Fibroblast of villous mesenchyme (primary cell): ENCODE data around the gene ABI3. TPM values are rescaled to one million over a fixed set of nuclear protein-coding genes. Genes with fewer than 3 reads are reported as not detected.

ENCODE experiments used
- DNase-seq: peaks from one replicate; pipeline ENCODE4 v3.0.0-alpha.2; 2010; ENCODE audit warnings: low read depth
- H3K4me3 ChIP-seq: 2 replicates; pipeline ENCODE4 v1.5.1; 2011; ENCODE audit warnings: low read depth, mild to moderate bottlenecking, low read length
- CTCF ChIP-seq: IDR thresholded peaks from 2 replicates; pipeline ENCODE4 v1.5.1; 2012; ENCODE audit warnings: low read depth, mild to moderate bottlenecking, low read length; ENCODE audit not compliant: insufficient read depth
- total RNA-seq: library from RNA; depleted of rRNA; stranded (reverse); fragments of >200 nt; gene quantifications from 2 replicates; pipeline ENCODE4 v1.2.3, GENCODE V29; 2012

Gene ABI3
- total RNA-seq, 1 donor, result 1.7 TPM

GRCh38 chr17:49218941-49219913 is 8.7 kb downstream of the ABI3 start:
- TF ChIP-seq CTCF, result no peak
- no peak for DNase-seq
- no peak overlapping the region for H3K4me3 ChIP-seq

GRCh38 chr17:49219987-49220386 is 9.5 kb downstream of the ABI3 start:
- no peak for TF ChIP-seq CTCF
- no peak for DNase-seq
- H3K4me3 ChIP-seq, result no peak overlapping the region

GRCh38 chr17:49223168-49223516 is 12.6 kb downstream of the ABI3 start:
- DNase-seq, result no peak
- TF ChIP-seq CTCF, result no peak
- H3K4me3 ChIP-seq, result no peak overlapping the region

GRCh38 chr17:49223517-49224197 is 13.2 kb downstream of the ABI3 start:
- TF ChIP-seq CTCF, result peak; percentile 92
- no peak for DNase-seq
- no peak overlapping the region for H3K4me3 ChIP-seq

- no peak overlapping the region for H3K4me3 ChIP-seq
- no peak for DNase-seq
- no peak for TF ChIP-seq CTCF
Measured at GRCh38 chr17:49224198-49224996, 13.9 kb downstream of the ABI3 start.

- no peak for TF ChIP-seq CTCF
- no peak for DNase-seq
Measured at GRCh38 chr17:49224997-49225337, 14.5 kb downstream of the ABI3 start.

More at GRCh38 chr17:49224997-49225337, 14.5 kb downstream of the ABI3 start:
- H3K4me3 ChIP-seq, result no peak overlapping the region
